Retinal pigment epithelial cell (primary cell): ENCODE data around the gene CD200R1L.
"Not testable (repeated sequence)": the region's sequence is repeated elsewhere in the genome, so short reads cannot be mapped to it uniquely, and the experiment has no call there.

Source experiments
- DNase-seq: peaks from one replicate; pipeline ENCODE4 v3.0.0-alpha.2; 2010; ENCODE audit warnings: low read depth
- H3K4me3 ChIP-seq: 2 replicates; pipeline ENCODE4 v1.5.1; 2011; ENCODE audit warnings: mild to moderate bottlenecking, low read length, control low read depth, moderate library complexity
- CTCF ChIP-seq: conservative IDR thresholded peaks from 2 replicates; pipeline ENCODE4 v1.5.1; 2011; ENCODE audit warnings: low read depth, low read length, control low read depth, inconsistent platforms

The CD200R1L gene

GRCh38 chr3:112857526-112857925 lies 10.9 kb upstream of the CD200R1L start:
- no peak for DNase-seq
- TF ChIP-seq CTCF, result no peak
- no peak overlapping the region for H3K4me3 ChIP-seq

- no peak for TF ChIP-seq CTCF
- H3K4me3 ChIP-seq, result no peak overlapping the region
- no peak for DNase-seq
Observed at GRCh38 chr3:112856537-112856936, 9.9 kb upstream of the CD200R1L start.

- DNase-seq, result no peak
- TF ChIP-seq CTCF, result no peak
- no peak overlapping the region for H3K4me3 ChIP-seq
Observed at GRCh38 chr3:112855883-112856282, 9.2 kb upstream of the CD200R1L start.

- DNase-seq, H3K4me3 ChIP-seq: not testable (repeated sequence)
Observed at GRCh38 chr3:112855074-112855473, 8.4 kb upstream of the CD200R1L start.

DNA sequence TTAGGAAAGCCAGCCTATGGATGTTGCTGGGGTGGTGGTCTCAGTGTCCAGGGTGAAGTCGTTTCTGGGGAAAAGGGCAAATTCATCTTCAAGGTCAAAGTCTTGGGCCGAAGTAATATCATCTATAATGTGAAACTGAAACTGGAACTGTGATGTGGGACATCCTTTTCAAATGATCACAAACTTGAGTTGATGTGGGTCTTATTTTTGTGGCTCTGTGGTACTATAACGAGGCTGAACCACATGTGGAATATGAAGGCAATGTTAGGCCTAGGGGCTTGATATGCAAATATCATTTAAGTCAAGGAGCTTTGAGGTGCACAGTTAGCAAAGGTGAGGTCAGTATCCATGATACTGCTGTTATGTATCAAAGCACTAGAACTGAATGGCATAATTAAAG lies 1.5 kb upstream of the CD200R1L start:
- no peak for TF ChIP-seq CTCF
- DNase-seq, result no peak
- H3K4me3 ChIP-seq, result no peak overlapping the region

GRCh38 chr3:112847692-112848091 lies 1.0 kb upstream of the CD200R1L start:
- DNase-seq, result no peak
- no peak overlapping the region for H3K4me3 ChIP-seq
- TF ChIP-seq CTCF, result no peak

GRCh38 chr3:112845772-112846171 lies 892 bp downstream of the CD200R1L start:
- no peak for DNase-seq
- no peak for TF ChIP-seq CTCF
- H3K4me3 ChIP-seq, result no peak overlapping the region

GRCh38 chr3:112829046-112829445 lies 17.6 kb downstream of the CD200R1L start:
- H3K4me3 ChIP-seq, result no peak overlapping the region
- TF ChIP-seq CTCF, result no peak
- no peak for DNase-seq
